Stimulated activated CD8-positive, alpha-beta memory T cell treated with anti-CD3 and anti-CD28 coated beads, Interleukin-2, amount 100 ng/mL, for 1 hour (primary cell): ENCODE data around the gene ASTN2.

Source experiments
- DNase-seq, 2 donors: peaks; one replicate each; pipeline ENCODE4 v3.0.0-alpha.2; 2020; ENCODE audit warnings: low read depth in 2 of 2

The ASTN2 gene

GRCh38 chr9:117300371-117301110, 114.3 kb downstream of the ASTN2 start:
- DNase-seq = no peak

- DNase-seq = no peak
Measured at GRCh38 chr9:117296453-117296852, 118.4 kb downstream of the ASTN2 start.

GRCh38 chr9:117293206-117294114, 121.4 kb downstream of the ASTN2 start:
- no peak for DNase-seq

- no peak for DNase-seq
Measured at GRCh38 chr9:117290856-117291622, 123.8 kb downstream of the ASTN2 start.

- DNase-seq = no peak
Measured at GRCh38 chr9:117290306-117290840, 124.5 kb downstream of the ASTN2 start.

GRCh38 chr9:117286245-117286644, 128.6 kb downstream of the ASTN2 start:
- DNase-seq = no peak

- no peak for DNase-seq
Measured at GRCh38 chr9:117284414-117284813, 130.4 kb downstream of the ASTN2 start.

- no peak for DNase-seq
Measured at GRCh38 chr9:117282541-117282940, 132.3 kb downstream of the ASTN2 start.

GRCh38 chr9:117278471-117279035, 136.3 kb downstream of the ASTN2 start:
- DNase-seq = no peak

- DNase-seq = no peak
Measured at GRCh38 chr9:117278020-117278419, 136.8 kb downstream of the ASTN2 start.

GRCh38 chr9:117276444-117276843, 138.4 kb downstream of the ASTN2 start:
- no peak for DNase-seq

- DNase-seq = no peak
Measured at GRCh38 chr9:117273612-117274011, 141.2 kb downstream of the ASTN2 start.

GRCh38 chr9:117268847-117269446, 145.9 kb downstream of the ASTN2 start:
- no peak for DNase-seq

- DNase-seq = no peak
Measured at GRCh38 chr9:117266855-117267497, 147.9 kb downstream of the ASTN2 start.

- no peak for DNase-seq
Measured at GRCh38 chr9:117265253-117265652, 149.6 kb downstream of the ASTN2 start.

- no peak for DNase-seq
Measured at GRCh38 chr9:117258184-117258866, 156.5 kb downstream of the ASTN2 start.

- no peak for DNase-seq
Measured at GRCh38 chr9:117253261-117253660, 161.6 kb downstream of the ASTN2 start.

- DNase-seq = no peak
Measured at GRCh38 chr9:117250610-117251215, 164.1 kb downstream of the ASTN2 start.

GRCh38 chr9:117249799-117250198, 165.1 kb downstream of the ASTN2 start:
- no peak for DNase-seq

- no peak for DNase-seq
Measured at GRCh38 chr9:117247266-117247665, 167.6 kb downstream of the ASTN2 start.
